HG03575 (cell line): ENCODE results near the gene AGAP1.

ENCODE experiments used
- ATAC-seq: cut with Tn5 transposase; IDR thresholded peaks from one replicate; pipeline ENCODE4 v1.9.1; 2021; ENCODE audit not compliant: unreplicated experiment, insufficient number of reproducible peaks, low FRiP score; ENCODE audit errors: extremely low read depth

The AGAP1 gene

DNA sequence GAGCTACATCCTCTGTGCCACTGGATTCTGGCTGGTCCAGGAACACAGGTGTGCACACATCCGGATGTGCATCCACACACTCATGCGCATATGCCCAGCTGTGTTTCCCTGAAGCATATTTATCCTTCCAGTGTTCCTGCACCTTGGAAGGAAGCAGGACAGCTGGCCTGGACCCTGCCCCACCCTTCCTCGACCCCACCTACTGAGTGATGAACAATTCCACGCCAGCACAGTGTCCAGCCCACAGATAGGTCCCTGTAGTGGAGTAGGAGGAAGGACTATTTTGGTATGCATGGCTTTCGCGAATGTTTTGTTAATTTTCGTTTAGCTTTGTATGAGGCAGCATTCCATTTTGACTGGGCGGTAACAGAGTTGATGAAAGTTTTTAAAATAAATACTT lies 211.5 kb downstream of the AGAP1 start:
- no peak for ATAC-seq

GRCh38 chr2:235706506-235706905 lies 212.7 kb downstream of the AGAP1 start:
- ATAC-seq: no peak

DNA sequence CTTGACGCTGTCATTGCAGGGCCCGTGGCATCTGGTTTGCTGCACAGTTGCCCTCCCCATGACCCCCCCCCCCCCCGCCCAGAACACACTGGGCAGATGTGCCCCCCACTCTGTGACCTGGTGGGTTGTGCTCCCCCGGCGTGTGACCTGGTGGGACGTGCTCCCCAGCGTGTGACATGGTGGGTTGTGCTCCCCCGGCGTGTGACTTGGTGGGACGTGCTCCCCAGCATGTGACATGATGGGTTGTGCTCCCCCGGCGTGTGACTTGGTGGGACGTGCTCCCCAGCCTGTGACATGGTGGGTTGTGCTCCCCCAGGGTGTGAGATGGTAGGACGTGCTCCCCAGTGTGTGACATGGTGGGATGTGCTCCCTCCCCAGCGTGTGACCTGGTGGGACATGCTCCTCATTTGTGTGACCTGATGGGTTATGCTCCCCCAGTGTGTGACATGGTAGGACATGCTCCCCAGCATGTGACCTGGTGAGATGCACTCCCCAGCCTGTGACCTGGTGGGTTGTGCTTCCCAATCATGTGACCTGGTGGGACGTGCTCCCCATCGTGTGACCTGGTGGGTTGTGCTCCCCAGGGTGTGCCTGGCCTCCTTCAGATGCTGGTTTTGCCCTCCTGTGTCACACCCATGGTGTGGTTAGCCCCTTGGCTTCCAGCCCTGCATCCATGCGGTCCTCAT lies 213.7 kb downstream of the AGAP1 start:
- no peak for ATAC-seq

GRCh38 chr2:235709124-235709813 lies 215.4 kb downstream of the AGAP1 start:
- no peak for ATAC-seq

- no peak for ATAC-seq
These were observed 216.4 kb downstream of the AGAP1 start for GRCh38 chr2:235709969-235710879.

GRCh38 chr2:235710933-235711332 lies 217.1 kb downstream of the AGAP1 start:
- no peak for ATAC-seq

DNA sequence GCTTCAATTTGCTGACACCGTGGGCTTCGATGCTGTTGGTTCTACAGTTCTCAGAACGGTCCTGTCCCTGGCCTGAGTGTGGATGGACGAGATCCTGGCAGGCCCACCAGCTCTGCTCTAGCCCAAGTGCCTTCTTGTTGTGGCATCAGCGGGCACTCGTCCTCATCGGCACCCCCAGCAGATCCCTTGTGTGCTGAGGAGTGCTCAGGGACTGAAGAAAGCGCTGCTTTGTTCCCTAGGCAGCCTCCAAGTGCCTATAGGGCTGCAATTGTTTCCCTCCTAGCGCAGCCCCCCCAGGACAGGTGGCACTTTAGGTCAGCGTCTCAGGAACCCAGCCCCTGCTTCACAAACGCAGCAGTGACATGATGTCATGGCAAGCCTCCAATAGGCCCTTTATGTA lies 217.7 kb downstream of the AGAP1 start:
- no peak for ATAC-seq

- ATAC-seq: no peak
These were observed 218.3 kb downstream of the AGAP1 start for GRCh38 chr2:235712176-235712575.

- ATAC-seq: no peak
These were observed 219.3 kb downstream of the AGAP1 start for GRCh38 chr2:235713189-235713588.

GRCh38 chr2:235715601-235716000 lies 221.8 kb downstream of the AGAP1 start:
- ATAC-seq: no peak

DNA sequence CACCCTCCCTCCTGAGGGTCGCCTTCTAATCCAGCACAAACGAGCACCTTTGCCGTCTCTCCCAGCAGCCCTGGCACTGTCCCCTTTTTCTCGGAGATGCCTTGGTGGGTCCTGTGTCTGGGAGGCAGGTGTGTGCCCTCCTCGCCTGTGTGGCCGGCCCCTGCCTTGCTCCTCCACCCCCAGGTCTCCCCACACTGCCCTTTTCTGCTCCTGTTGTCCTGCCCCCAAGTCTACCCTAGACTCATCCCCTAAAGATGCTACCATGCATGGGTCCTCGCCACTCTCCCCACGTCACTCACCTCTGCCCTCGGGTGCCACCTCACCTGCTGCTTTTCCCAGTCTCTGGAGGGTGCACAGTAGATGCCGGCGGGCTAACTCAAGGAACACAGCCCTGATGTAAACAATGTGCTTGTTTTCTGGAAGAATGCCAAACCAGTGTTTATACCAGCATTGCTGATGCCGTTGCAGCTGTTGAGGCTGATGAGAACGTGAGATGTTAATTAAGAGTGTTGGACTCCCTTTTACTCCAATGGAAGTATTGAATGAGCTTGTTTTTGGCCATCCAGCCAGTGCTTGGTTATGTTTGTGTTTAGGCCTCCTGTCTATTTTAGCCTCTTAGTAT lies 223.1 kb downstream of the AGAP1 start:
- ATAC-seq: no peak

GRCh38 chr2:235719146-235719942 lies 225.5 kb downstream of the AGAP1 start:
- no peak for ATAC-seq

DNA sequence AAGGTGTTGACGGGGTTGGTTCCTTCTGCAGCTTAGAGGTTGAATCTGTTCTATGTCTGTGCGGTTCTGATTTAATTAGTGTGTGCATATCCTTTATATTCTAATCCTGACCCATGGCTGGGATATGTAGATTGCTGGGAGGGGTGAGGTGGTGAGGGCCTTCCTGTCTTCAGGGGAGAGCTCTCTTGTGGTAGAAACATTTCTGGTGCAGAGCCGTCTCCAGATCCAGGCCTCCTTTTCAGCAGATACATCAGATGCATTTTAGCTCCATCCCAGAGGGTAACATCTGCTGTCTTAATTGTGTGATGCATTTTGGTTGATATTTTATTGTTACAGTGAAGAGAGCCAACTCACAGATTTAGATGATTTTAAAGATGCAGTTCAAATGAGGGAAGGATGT lies 227.8 kb downstream of the AGAP1 start:
- ATAC-seq: no peak

- no peak for ATAC-seq
These were observed 229.0 kb downstream of the AGAP1 start for GRCh38 chr2:235722869-235723268.

DNA sequence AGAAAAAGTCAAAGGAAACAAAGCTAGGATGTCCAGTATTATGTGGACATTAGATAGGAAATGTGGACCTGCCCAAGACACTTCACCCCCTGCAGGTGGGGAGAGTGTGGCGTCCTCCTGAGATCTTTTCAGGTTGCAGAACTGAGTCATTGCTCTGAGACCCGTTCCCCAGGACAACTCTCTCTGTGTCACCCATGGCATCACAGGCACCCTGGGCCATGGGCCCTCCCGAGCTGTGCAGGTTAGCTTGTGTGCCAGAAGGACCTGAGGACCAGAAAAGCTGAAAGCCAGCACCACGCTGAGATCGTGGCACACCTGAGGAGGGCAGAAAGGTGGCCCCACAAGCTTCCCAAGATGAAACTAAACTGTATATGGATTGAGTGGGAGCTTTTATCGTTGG lies 229.5 kb downstream of the AGAP1 start:
- ATAC-seq: no peak

GRCh38 chr2:235723811-235724465 lies 230.1 kb downstream of the AGAP1 start:
- ATAC-seq: no peak

- ATAC-seq: no peak
These were observed 231.2 kb downstream of the AGAP1 start for GRCh38 chr2:235725016-235725489.

GRCh38 chr2:235725841-235726240 lies 232.0 kb downstream of the AGAP1 start:
- ATAC-seq: no peak
